ENCODE measurements around the gene LRRC40.
A peak's percentile ranks its signal among the peaks of the same experiment; 100 is the strongest.
"Not testable (repeated sequence)": the region's sequence is repeated elsewhere in the genome, so short reads cannot be mapped to it uniquely, and the experiment has no call there.

Gene LRRC40

GRCh38 chr1:70200065-70200464, 5.3 kb downstream of the LRRC40 start:
- DNase-seq = no peak

- no peak for DNase-seq
Observed at GRCh38 chr1:70196333-70196732, 9.0 kb downstream of the LRRC40 start.

- no peak for DNase-seq
Observed at GRCh38 chr1:70195342-70195741, 10.0 kb downstream of the LRRC40 start.

- no peak for DNase-seq
Observed at GRCh38 chr1:70194601-70195000, 10.8 kb downstream of the LRRC40 start.

- DNase-seq = not testable (repeated sequence)
Observed at GRCh38 chr1:70192446-70192845, 12.9 kb downstream of the LRRC40 start.

GRCh38 chr1:70190180-70190579, 15.2 kb downstream of the LRRC40 start:
- no peak for DNase-seq

GRCh38 chr1:70188522-70188921, 16.9 kb downstream of the LRRC40 start:
- DNase-seq = no peak

GRCh38 chr1:70185181-70185580, 20.2 kb downstream of the LRRC40 start:
- not testable (repeated sequence) for DNase-seq

GRCh38 chr1:70171512-70171911, 33.9 kb downstream of the LRRC40 start:
- DNase-seq = no peak

GRCh38 chr1:70169018-70169839, 36.1 kb downstream of the LRRC40 start:
- no peak for DNase-seq

GRCh38 chr1:70168283-70168682, 37.1 kb downstream of the LRRC40 start:
- DNase-seq = no peak

- DNase-seq = no peak
Observed at GRCh38 chr1:70164350-70164749, 41.0 kb downstream of the LRRC40 start.

- DNase-seq = no peak
Observed at GRCh38 chr1:70156529-70157120, 48.8 kb downstream of the LRRC40 start.

- DNase-seq = no peak
Observed at GRCh38 chr1:70153739-70154138, 51.6 kb downstream of the LRRC40 start.

- DNase-seq = no peak
Observed at GRCh38 chr1:70150444-70150843, 54.9 kb downstream of the LRRC40 start.

- DNase-seq = no peak
Observed at GRCh38 chr1:70146488-70146887, 58.9 kb downstream of the LRRC40 start.

GRCh38 chr1:70143048-70143659, 62.2 kb downstream of the LRRC40 start:
- peak; percentile 25 for DNase-seq

GRCh38 chr1:70142075-70142474, 63.3 kb downstream of the LRRC40 start:
- DNase-seq = no peak

- DNase-seq = no peak
Observed at GRCh38 chr1:70140894-70141293, 64.5 kb downstream of the LRRC40 start.

GRCh38 chr1:70140343-70140742, 65.0 kb downstream of the LRRC40 start:
- peak; percentile 64 for DNase-seq

- DNase-seq = no peak
Observed at GRCh38 chr1:70134148-70134547, 71.2 kb downstream of the LRRC40 start.

- no peak for DNase-seq
Observed at GRCh38 chr1:70117046-70117445, 88.3 kb downstream of the LRRC40 start.

GRCh38 chr1:70115315-70115714, 90.1 kb downstream of the LRRC40 start:
- DNase-seq = no peak

GRCh38 chr1:70112838-70113237, 92.5 kb downstream of the LRRC40 start:
- DNase-seq = no peak
